Left lobe of liver (tissue), 2 donors: ENCODE results near the gene CTNNA3. TPM values are rescaled to one million over a fixed set of nuclear protein-coding genes. Genes with fewer than 3 reads are reported as not detected.

Experiments
- ATAC-seq: fragments of 200-7000 bp; cut with Tn5 transposase; one replicate; pipeline ENCODE4 v1.9.1; 2020; ENCODE audit warnings: mild to moderate bottlenecking, moderate library complexity
- DNase-seq: peaks from one replicate; pipeline ENCODE4 v3.0.0-alpha.2; 2020; ENCODE audit warnings: low spot score
- total RNA-seq: library from RNA; stranded (reverse); gene quantifications from one replicate; pipeline ENCODE4 v1.2.1, GENCODE V29; 2021
- donor health status: DM: no; HTN: no; CAD: no; lungs with moderate emphysema.
- donor health status: DM: no; HTN: yes; CAD: no.

Gene CTNNA3
- total RNA-seq, 1 donor from 2014 or later: 1.5 TPM

DNA sequence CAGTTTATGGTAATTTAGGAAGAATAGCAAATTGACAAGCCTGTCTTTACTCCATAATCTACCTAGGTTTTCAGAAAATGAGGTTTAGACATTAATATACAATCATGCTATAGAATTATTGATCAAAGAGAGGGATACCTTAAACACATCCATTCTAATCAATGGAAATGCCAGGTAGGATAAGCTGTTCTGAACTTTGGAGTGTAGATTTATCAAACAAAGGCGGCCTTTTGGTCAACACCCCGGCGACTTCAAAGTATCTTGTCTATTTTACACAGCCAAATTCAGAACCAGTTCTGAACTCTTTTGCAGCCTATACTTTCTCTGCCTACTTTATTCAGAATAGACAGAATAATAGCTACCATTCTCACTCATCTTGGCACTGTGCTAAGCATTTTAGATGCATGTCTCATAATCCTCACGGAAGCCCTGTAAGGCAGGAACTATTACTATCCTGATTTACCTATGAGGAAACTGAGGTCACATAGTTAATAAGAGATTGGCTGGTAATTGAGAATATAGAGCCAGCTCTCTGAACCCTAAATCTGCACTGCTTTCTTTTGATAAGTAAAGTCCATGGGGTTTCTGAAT, 1412.0 kb downstream of the CTNNA3 start:
- DNase-seq: peak; percentile 48
- ATAC-seq: peak; percentile 81

DNA sequence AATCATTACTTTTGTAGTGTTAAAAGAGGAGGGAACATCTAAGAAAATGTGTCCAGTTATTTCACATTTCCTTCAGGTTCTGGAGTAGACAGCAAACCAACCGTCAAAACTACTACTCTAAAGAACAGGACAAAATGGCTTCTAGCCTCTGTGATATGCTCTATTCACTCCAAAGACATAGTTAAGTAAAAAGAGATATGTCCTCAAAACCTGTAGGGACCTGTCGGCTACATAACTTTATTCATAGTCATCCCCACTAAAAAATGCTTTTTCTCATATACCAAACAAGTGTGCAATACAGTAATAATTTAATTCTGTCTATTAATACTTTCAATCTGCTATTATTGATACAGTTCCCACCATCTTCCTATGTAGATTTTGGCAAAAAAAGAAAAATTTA, 1412.9 kb downstream of the CTNNA3 start:
- ATAC-seq (no peak), DNase-seq (no peak)

DNA sequence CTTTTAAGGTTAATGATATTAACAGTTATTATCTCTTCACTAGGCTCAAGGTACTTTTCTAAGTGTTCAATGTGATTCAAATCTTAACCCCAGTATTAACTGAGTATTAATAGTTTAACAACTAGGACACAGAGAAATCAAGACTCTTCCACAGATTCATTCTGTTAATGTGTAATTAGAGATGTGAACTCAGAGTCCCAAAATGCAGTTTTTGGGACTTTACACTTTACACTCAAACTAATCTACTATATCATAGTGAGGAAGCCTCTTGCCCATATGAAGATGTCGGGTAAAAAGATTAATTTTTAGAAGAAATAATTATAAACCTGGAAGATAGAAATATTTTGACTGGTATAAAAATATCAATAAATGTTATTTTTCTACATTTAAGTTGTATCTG, 1414.7 kb downstream of the CTNNA3 start:
- no peak for DNase-seq
- peak; percentile 88 for ATAC-seq

DNA sequence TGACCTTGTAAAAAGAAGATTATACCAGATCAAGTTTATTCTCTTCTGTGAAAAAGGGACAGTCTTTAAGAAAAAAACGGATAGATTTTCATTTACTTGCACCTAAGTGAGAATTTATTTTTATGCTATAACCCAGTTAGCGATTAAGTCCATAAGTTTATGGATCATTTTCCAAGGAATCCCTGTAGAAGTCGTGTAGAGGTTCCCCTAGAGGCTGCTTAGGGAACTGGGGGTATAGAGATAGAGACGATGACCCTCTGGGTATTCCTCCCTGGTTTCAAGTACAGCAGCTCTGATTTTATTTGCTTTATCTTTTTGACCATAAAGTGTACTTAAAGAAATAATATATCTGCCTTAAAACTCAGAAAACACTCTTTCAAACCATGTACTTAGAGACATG, 1418.5 kb downstream of the CTNNA3 start:
- DNase-seq (no peak), ATAC-seq (no peak)

DNA sequence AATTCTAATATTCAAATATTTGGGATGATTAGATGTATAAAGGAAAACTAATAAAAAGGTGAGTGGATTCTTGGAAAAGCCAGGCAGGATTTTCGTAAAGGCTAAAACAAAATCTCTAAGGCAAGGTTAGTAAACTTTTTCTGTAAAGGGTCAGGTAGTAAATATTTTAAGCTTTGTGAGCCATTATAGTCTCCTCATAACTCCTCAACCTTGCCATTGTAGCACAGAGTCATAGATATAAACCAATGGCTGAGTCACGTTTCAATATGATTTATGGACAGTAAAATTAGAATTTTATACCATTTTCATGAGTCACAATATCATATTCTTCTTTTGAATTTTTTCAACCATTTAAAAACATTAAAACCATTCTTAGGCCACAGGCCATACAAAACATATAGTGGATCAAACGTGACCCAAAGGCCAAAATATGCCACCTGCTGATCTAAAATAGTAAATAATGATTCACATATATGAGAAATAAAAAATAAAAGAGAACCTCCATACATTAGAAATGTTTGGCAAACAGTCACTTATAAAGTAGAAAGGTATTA, 1422.0 kb downstream of the CTNNA3 start:
- no peak for ATAC-seq
- DNase-seq: no peak

DNA sequence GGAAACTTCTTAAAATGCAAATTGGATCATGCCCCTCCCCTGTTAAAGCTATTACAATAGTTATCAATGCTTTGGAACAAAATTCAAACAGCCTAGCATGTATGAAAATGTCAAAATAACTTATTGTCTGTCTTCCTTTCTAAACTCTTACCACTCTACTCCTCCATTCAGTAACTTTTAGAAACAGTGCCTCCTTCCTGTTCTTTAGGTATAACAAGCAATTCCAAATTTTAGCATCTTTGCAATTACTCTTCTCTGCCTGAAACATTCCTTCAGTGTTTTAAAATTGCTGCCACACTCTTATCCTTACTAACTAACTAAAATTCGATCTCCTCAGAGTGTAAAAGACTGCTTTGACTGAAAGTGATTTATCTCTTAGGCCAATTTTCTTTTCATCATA, 1430.6 kb downstream of the CTNNA3 start:
- DNase-seq (no peak), ATAC-seq (no peak)

DNA sequence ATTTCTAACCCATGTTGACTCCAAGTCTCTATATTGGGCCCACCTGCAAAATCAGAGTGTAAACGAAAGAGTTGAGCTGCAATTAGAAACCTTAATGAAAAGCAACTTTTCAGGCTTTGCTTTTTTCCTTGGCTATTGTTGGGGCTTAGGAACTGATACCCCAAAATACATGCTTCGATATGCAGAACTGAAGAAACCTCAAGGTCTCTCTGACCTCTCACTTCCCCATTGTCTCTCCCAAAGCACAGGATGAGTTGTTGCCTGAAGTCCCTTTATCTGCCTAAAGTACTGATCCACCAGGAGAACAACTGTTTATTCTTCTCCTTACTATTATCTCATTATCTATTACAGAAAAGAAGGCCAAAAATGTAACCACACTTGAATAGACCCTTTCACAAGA, 1436.2 kb downstream of the CTNNA3 start:
- no peak for DNase-seq
- no peak for ATAC-seq

DNA sequence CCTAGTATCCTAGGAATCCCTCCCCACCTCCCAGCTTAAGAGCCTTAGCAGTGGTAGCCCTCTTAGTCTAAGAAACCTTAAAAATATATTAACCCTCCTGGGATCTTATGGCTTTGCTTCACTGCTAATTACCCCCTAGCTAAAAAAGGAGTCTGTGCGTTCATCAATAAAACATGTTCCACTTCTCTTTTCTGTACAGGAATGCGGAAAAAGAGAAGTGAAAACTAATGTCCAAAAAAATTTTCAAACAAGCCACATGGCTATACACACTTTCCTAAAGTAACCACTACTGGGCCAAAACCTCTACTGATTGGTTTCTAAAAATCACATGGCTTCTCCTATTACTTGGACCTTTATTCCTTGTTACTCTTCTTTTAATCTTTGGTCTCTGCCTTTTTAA, 1437.3 kb downstream of the CTNNA3 start:
- ATAC-seq (no peak), DNase-seq (no peak)

DNA sequence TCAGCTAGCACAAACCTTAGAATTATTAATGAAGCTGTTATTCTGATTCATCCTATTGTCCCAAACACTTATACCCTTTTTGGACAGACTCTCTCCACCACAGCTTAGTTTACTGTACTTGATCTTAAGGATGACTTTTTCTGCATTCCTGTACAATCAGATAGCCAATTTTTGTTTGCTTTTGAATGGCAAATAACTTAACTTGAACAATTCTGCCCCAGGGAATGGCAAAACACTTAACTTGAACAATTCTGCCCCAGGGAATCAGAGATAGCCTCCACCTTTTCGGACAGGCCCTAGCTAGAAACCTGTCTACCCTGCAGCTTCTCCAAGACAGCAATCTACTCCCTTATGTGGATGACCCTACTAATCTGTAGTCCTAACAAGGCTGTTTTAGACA, 1438.2 kb downstream of the CTNNA3 start:
- no peak for ATAC-seq
- DNase-seq: no peak

DNA sequence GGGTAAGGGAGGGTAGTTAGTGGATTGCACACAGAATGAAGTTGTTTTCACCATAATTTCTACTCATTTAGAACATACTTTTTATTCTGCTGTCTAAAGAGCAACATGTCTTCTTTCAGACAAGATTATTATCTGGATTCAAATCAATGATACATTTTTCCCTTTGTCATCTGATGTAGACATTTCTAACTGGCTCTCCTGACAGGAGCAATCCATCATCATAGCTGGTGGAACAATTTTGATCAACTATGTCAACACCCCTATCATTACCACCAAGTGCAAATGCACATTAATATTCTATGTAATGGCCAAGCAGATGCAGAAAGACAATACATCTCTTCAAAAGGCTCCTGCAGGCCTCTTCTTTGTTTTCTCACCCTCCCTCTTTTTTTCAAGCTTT, 1443.0 kb downstream of the CTNNA3 start:
- DNase-seq: no peak
- no peak for ATAC-seq

DNA sequence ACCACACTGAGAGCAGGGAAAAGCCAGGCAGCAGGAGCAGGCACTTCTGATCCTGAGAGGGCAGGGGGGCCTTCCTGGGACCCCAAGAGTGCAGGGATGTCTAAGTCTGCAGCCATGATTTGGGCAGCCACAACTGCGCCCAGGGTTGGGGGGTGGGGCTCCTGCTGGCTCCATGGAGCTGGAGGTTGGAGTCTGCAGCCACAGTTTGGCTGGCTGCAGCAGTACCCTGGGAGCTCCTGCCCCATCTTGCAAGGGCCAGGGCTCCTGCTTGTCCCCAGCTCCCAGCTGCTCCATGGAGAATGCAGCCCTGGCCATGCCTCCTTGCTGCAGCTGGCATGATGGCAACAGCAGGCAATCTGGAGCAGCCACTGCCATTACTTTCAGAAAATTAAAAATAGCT, 1449.8 kb downstream of the CTNNA3 start:
- no peak for DNase-seq
- no peak for ATAC-seq

DNA sequence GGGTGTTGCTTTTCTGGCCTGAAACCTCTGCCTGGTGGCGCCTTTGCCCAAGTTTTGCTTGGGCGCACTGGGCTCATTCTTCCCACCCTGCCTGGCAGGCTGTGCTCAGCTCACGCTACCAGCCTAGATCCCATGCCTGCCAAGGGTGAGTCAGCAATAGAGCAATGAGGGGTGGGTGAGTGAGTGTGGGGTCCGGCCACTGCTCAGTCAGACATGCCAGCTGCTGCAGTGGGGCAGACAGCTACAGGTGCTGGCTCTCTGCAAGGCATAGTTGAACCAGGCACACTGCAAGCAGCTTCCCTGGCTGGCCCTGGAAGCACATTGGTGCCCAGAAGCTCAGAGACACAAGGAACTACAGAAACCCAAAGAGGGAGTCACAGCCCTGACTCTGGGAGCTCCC, 1451.0 kb downstream of the CTNNA3 start:
- DNase-seq (no peak), ATAC-seq (no peak)

DNA sequence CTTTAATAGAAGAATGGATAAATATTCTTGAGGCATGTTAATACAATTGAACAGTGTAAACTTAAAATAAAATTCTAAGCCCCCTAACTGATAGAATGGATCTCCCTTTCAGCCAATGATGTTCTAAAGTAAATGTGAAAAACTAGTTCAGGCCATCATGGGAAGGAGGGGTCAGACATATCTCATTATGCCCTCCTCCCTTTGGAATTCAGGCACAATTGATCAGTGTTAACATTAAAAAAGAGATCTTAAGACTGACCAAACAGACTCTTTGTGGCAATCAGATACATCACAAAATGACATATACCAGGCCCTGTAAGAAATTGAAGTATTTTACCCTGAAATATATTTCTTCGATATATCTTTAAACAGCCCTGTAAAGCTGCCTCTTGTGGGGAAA, 1453.1 kb downstream of the CTNNA3 start:
- DNase-seq (no peak), ATAC-seq (no peak)

DNA sequence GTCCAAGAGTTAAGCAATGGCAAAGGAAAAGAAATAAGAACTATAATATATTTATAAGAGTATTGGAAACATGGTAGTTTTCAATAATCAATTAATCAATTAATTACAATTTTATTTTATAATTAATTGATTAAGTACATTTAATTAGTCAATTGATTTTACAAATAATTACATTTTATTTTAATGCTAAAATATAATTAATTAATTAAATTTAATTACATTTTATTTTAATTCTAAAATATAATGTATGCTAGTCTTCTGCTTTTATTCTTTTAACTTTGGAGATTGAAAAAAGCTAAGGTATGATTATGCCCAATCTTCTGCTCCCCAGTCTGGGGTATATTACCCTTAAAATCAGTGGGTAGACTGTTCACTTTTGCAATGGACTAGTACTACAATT, 1456.9 kb downstream of the CTNNA3 start:
- ATAC-seq: no peak
- no peak for DNase-seq

DNA sequence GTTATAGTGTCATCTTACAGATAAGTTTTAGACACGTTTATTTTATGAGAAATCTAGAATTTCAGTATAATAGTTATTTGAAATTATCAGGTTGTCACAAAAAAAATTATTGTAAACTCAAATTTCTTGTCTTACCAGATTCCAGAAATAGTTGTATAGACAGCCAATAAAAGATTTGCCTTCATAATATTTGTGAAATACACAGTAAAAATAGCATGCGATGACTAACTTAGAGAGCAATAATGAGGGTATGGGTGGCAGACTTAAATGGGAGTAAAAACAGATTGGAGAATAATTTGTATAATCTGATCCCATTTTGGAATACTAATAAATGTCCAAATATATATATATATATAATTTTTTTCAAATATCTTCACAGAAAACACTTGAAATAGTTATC, 1457.7 kb downstream of the CTNNA3 start:
- no peak for DNase-seq
- no peak for ATAC-seq

DNA sequence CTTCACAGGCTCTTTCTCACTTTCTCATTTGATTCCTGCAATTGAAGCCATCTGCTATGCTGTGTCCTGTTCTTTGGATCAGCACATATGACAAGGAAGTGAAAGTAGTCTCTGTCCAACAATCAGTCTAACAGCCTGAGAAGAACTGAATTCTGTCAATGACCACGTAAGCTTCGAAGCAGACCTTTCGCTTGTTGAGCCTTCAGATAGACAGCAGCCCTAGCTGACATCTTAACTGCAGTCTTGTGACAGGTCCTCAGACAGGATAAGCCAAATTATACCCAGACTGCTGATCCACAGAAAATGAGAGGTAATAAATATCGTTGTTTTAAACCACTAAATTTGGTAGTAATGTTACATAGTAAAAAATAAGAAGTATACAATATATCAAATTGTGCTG, 1461.1 kb downstream of the CTNNA3 start:
- DNase-seq (no peak), ATAC-seq (no peak)

DNA sequence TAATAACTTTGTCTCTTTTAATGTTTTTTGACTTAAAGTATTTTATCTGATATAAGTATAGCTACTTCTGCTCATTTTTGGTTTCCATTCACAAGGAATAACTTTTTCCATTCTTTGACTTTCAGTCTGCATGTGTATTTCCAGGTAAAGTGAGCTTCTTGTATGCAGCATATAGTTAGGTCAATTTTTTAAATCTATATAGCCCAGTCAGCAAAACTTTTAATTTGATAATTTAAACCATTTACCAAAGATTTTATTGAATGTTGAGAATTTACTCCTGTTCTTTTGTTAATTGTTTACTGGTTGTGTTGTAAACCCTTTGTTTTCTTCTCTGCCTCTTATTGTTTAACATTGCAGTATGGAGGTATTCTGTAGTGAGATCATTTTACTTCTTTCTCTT, 1467.1 kb downstream of the CTNNA3 start:
- DNase-seq (no peak), ATAC-seq (no peak)

DNA sequence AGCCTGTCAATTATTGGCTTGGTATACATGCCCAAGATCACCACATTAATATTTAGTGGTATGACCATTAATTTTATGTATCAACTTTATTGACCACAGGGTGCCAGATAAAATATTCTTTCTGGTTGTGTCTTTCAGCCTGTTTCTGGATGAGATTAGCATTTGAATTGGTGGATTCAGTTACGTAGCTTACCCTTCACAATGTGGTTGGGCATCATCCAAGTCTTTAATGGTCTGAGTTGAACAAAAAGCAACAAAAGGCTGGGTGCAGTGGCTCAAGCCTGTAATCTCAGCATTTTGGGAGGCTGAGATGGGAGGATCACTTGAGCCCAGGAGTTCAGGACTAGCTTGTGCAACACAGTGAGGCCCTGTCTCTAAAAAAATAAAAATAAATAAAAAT, 1472.3 kb downstream of the CTNNA3 start:
- no peak for ATAC-seq
- no peak for DNase-seq

DNA sequence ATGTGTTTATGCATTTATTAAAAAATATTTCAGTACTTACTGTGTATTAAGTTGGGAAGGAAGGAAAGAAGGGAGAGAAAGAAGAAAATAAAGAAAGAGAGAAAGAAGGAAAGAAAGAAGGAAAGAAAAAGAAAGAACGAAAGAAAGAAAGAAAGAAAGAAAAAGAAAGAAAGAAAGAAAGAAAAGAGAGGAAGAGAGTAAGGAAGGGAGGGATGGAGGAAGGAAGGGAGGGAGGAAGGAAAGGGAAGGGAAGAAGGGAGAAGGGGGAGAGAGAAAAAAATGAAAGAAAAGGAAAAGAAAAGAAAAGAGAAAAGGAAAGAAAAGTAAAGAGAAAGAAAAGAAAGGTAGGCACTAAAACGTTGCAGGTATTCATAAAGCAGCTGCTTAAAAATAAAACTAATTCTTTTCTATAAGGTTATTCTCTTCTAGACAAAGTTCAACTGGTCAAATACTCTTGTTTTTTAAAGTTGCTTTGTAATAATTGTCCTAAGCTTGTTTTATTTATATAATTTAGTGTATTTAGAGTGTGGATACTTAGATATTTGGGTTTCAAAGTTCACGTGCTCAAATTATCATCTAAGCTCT, 1473.4 kb downstream of the CTNNA3 start:
- no peak for DNase-seq
- ATAC-seq: no peak

DNA sequence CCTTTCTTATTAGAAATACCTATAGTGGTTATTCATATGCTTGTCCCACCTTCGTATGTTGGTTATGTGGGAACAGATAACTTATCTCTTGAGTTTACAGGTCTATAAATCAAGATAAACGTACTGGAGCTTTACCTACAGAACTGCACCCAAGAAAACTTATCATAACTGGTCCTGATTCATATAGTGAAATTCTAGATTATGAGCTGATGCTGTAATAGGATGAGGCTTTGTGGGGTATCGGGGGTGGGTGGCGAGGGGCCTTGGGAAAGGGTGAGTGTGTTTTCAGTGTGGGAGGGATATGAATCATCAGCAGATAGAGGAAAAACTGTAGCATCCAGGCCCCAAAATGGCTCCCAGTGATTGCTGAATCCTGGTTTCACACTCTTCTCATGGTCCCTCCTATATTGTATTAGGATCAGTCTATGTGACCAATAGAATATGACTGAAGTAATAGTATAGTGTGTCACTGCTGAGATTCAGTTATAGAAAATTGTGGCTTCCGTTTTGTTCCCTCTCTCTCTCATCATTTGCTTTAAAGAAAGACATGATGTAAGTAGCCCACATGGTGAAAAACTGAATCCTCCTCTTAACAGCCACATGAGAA, 1476.9 kb downstream of the CTNNA3 start:
- no peak for DNase-seq
- no peak for ATAC-seq

DNA sequence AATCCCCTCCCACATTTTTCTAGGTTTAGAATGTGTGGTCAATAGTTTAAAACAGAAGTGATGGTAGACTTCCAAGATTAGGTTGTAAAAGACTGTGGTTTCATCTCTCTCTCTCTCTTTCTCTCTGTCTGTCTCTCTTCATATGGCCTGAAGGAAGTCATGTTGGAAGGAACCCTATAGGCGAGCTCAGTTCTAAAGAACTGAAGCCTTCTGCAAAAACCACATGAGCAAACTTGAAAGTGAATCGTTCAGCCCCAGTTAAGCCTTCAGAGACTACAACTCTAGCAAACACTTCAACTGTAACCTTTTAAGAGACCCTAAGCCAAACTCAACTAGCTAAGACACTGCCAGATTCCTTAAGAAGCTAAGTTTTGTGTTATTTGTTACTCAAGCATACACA, 1477.7 kb downstream of the CTNNA3 start:
- DNase-seq (no peak), ATAC-seq (no peak)

DNA sequence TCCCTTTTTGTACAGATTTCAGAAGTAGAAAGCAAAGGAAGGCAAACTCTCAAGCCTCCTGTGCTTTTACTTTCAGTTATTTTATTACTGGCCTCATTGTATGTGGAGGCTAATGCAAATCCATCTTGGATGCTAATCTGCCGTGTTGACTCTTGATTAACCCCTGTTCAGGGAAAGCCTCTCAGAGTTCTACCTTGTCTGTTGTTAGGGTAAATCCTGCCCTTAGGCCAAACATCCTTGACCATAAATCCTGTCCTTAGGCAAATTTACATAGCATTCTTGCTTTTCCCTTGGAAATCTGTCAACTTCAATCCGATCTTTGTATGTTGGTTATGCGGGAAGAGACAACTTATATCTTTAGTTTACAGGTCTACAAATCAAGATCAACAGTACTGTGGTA, 1480.1 kb downstream of the CTNNA3 start:
- DNase-seq (no peak), ATAC-seq (no peak)
